CD4-positive, alpha-beta T cell treated with Interleukin-21 for 1 hour (primary cell): Measurements from ENCODE around the gene SH3BP5.

Experiments
- DNase-seq: peaks from one replicate; pipeline ENCODE4 v3.0.0-alpha.2; 2020

SH3BP5 gene

DNA sequence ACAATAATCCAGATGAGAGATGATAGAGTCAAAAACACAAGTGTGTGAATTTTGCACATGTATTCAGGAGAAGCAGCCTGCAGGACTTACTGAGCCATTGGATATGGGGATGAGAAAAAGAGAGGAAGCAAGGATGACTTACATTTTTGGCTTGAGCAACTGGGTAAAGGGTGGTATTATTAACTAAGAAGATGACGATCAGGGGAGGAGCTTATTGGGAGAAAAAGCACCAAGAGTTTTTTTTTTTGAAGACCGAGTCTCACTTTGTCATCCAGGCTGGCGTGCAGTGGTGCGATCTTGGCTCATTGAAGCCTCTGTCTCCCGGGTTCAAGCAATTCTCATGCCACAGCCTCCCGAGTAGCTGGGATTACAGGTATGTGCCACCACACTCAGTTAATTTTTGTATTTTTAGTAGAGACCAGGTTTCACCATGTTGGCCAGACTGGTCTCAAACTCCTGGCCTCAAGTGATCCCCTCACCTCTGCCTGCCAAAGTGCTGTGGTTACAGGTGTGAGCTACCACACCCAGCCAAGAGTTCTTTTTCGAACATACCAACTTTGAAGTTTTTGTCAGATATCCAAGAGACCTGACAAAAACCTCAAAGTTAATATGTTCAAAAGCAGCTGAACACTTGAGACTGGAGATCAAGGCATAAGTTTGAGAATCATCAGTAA lies 14.8 kb upstream of the SH3BP5 start:
- DNase-seq = peak; percentile 62

GRCh38 chr3:15346516-15346915 lies 14.1 kb upstream of the SH3BP5 start:
- DNase-seq = no peak

- peak; percentile 19 for DNase-seq
Observed at GRCh38 chr3:15345608-15346137, 13.3 kb upstream of the SH3BP5 start.

DNA sequence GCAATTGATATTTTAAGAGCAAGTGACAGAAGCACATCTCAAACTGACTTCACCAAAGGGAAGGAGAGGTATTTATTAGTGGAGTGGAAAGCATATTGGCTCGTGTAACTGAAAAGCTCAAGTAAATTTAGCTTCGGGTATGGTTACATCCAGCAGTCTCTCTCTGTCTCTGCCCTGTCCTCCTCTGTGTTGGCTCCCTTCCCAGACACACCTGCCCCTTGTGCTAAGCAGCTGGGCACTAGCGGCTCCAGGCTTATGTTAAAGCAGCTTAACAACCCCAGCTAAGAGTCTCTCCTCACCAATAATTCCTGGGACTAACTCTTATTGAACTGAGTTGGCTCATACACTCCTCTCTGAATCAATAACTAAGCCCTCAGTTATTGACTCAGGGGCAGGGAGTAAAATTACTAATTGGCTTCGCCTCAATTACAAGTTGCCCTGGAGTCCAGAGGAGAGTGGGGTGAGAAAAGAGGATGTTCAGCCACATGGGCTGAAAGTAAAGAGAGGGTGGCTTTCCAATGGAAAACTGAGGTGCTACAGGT lies 12.8 kb upstream of the SH3BP5 start:
- no peak for DNase-seq

DNA sequence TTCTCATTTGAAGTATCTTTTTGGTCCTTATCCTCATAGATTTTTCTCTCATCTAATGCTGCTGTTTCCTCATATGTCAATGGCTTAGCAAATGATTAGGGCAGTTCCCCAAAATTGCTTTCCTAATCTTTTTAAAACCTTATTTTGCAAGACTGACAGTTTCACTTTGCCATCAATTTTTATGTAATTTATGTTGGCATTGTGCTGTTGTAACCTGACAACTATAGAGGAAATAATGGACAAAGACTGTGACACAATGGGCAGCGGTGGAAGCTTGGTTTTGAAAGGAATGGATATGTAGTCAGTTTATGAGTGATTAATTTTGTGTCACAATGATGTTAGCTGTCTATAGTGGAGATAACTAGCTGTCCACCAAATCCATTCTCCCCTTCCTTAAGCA lies 10.6 kb upstream of the SH3BP5 start:
- no peak for DNase-seq

GRCh38 chr3:15342246-15342645 lies 9.9 kb upstream of the SH3BP5 start:
- DNase-seq = no peak

DNA sequence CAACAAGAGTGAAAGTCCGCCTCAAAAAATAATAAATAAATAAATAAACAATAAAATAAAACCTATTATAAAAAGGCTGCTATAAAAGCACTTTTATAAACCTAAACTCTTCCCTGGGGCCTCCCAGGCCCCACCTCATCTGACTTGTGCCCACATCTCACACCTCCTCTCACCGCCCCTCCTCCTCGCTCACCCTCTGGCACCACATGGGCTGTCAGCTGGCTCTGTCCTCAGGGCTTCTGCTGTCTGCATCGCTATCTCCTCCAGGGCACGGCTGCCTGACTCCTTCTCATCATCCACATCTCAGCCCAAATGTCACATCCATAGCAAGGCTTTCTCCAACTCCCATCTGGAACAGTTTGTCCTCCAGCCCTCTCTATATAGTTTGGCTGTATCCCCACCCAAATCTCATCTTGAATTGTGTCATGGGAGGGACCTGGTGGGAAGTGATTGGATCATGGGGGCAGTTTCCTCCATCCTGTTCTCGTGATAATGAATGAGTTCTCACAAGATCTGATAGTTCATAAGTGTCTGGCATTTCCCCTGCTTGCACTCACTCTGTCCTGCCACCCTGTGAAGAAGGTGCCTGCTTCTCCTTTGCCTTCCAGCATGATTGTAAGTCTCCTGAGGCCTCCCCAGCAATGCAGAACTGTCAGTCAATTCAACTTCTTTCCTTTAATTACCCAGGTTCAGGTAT lies 8.8 kb upstream of the SH3BP5 start:
- no peak for DNase-seq

GRCh38 chr3:15339786-15340215 lies 7.4 kb upstream of the SH3BP5 start:
- DNase-seq = no peak

DNA sequence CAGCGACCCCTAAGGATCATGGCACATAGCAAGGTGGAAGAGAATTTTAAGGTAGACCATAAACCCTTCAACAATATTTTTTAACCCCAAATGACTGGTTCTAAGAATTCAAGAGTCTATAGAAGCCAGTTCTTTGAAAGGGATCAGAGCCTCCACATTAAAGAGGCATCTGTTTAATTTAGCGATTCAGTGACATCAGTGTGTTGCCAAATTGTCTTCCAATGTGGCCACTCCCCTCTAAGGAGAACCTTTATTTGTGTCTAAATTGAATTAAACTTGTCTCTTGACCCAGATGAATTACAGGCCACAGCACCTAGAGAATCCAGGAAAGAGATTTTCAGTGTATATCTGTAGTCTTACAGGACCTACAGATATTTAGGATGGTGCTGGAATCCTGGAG lies 6.6 kb upstream of the SH3BP5 start:
- DNase-seq = no peak

DNA sequence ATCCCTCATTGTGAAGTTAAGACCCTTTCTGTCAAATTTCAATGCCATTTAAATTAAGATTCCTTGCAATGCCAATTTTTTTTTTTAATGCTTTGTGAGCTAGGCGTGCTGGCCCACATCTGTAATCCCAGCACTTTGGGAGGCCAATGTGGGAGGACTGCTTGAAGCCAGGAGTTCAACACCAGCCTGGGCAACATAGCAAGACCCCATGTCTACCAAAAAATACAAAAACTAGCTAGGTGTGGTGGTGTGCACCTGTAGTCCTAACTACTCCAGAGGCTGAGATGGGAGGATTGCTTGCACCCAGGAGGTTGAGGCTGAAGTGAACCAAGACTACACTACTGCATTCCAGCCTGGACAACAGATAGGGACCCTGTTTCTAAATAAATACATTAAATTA lies 5.6 kb upstream of the SH3BP5 start:
- no peak for DNase-seq

GRCh38 chr3:15336057-15336456 lies 3.7 kb upstream of the SH3BP5 start:
- DNase-seq = no peak

- no peak for DNase-seq
Observed at GRCh38 chr3:15333956-15334263, 1.5 kb upstream of the SH3BP5 start.

DNA sequence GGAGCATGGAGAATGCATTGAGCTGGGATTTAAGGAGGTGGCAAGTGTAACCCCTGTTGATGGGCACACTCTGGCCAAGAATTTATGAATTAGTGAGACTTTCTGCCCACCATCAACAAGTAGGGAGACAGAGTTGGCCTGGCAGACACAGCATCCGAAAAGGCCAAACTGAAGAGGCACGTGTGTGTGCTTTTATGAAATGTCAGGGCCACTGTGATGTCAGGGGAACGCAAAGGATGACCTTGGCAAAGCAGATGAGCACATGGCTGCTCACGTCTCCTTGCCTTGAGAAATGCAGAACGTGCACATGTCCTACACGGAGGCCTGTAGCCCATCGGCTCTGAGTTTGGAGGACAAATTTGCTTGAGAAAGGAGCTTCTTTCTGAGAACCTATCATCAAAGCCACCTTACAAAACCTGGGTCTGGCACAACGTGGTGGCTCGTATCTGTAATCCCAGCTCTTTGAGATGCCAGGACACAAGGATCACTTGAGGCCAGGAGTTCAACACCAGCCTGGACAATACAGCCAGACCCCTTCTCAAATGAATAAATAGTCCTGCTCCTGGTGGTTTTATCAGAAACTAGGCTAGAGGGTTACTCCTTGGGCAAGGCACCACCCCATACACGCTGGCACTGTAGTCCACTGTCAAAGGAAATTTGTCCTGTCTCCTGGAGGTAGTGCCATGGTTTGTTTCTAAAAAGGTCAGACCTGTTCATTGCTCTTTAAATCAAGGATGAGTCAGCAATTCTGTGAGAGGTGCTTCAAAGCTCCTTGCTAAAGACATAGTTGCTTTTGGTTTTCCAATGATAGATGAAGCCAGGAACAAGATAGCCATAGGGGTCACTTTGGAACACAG lies 941 bp upstream of the SH3BP5 start:
- no peak for DNase-seq

- DNase-seq = peak; percentile 33
Observed at GRCh38 chr3:15331606-15332404, 581 bp downstream of the SH3BP5 start.

- no peak for DNase-seq
Observed at GRCh38 chr3:15331072-15331605, 1.2 kb downstream of the SH3BP5 start.

DNA sequence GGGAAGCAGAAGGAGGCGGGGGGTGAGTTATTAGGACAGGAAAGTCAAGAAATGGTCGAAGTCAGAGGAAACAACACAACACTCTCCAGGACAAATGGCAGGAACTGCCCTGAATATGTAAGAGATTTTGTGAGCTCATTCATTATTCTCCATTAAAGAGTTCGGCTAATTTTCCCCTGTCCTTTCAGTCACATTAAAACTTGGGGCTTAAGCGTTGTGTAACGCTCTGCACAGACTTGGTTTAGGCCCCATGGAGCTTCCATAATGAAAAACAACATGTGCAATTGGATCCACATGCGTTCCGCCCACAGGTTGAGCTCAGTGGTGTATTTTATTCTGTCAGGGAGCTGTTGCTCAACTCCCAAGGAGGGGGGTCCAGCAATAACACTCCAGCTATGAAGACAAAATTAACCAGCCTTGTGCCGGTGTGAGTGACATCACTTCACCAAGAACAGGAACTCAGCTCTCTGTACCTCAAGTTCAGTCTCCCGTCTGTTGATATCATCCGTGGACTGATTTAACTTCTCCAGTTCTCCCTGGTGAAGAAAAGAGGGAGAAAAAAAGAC lies 2.3 kb downstream of the SH3BP5 start:
- DNase-seq = no peak

DNA sequence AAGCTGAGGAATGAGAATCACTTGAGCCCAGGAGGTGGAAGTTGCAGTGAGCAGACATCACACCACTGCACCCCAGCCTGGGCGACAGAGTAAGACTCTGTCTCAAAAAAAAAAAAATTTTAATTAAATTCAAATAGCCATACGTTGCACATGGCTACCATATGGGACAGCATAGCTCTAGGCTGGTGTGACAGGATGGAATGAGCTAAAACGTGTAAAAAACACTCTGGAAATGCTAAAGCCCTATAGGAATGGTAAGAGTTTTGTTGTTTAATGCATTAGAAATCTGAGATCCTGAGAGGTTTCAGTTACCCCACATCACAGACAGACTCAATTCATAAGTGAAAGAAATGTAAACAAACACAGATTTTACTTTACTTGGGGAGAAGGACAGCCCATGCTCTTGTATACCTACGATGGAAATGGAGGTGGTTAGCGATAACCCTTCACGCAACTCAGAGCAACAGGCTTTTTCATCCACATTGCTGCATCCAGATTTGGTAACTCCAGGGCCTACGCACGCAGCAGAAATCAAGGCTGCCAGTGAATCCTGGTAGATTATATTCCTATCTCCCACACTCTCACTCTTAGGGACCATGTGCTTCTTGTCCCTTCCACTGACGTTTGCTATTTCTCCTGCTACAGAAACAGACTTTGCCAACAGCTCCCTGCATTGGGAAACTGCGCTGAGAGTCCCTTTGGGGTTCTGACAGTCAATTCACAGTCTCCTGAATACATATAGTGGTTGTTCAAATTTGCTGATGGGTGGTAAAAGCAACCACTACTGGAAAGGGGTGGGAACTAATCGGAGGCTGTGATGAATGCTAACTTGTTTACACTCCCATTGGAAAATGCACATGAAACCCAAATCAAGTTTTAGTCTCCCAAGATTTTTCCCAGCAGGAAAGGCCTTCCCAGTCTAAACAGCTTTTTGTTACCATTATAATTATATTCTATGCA lies 3.1 kb downstream of the SH3BP5 start:
- DNase-seq = no peak

DNA sequence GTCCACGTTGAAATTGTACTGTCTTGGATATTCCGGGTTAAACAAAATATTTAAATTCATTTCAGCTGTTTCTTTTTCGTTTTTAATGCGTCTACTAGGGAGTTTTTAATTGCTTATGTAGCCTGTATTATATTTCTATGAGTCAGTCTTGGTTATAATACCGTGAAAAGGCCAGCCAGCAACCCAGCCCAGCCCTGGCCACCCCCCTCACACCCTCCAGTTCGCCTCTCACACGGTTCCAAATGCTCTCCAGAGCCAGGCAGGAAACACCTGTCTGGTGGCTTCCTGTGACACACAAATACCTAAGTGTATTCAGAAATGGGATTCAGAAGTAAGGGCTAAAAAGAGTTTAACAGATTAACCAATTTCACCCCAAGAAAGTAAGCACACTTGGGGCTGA lies 4.4 kb downstream of the SH3BP5 start:
- DNase-seq = no peak

GRCh38 chr3:15326673-15327072 lies 5.7 kb downstream of the SH3BP5 start:
- DNase-seq = no peak

DNA sequence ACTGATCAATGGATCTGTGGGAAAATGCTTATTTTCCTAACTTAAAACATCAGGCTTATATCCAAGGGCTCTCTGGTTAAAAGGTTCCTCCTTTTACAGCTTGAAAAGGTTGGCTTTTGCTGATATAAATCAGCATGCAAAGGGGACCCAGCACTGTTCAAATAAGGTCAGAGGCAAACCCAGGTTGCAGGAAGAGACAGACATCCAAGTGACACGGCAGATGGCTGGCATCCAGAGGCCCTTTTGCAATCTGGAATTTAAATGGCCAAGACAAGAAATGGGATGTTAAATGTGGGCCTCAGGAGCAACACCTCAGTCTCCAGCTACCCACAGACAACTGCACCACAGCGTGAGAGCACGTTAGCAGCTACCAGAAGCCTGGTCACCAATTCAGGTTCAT lies 6.3 kb downstream of the SH3BP5 start:
- DNase-seq = no peak

DNA sequence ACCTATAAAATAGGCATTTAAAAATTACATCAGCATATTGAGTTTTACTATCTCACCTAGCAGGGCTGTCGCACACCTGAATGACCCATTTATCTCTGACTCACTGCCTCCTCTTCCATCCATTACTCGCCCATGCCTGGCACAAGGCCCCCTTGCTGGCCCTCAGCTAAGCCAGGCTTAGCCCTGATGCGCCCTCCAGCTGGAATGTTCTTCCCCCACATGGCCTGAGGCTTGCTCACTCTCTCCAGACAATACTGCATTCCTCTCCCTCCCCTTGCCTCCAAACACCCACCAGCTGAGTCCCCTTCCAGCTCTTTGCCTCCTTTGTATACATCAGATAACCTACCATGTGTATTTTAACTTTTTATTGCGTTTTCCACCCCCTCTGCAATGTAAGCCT lies 7.2 kb downstream of the SH3BP5 start:
- DNase-seq = no peak
